Psoas muscle (tissue), 8 donors: Measurements from ENCODE around the gene TMEM150A. TPM values are rescaled to one million over a fixed set of nuclear protein-coding genes. Genes with fewer than 3 reads are reported as not detected.

Experiments used
- ATAC-seq, 4 donors: fragments of 200-7000 bp; cut with Tn5 transposase; one replicate each; pipeline ENCODE4 v1.9.1; 2020; ENCODE audit warnings: moderate library complexity in 3 of 4, mild to moderate bottlenecking in 2 of 4
- DNase-seq, 2 donors: peaks; one replicate each; pipeline ENCODE4 v3.0.0-alpha.2; 2020
- H3K27ac ChIP-seq: fragments of 200-600 bp; one replicate; pipeline ENCODE4 v1.8.0; 2022
- H3K27me3 ChIP-seq, 3 donors: fragments of 200-600 bp in 1 of 3; one replicate each; pipeline versions ENCODE4 v1.6.1 to v1.8.0; 2013 to 2022; ENCODE audit warnings: low read length in 2 of 3, mild to moderate bottlenecking in 2 of 3, moderate library complexity in 1 of 3; ENCODE audit not compliant: insufficient read depth in 3 of 3
- H3K36me3 ChIP-seq, 2 donors: fragments of 200-600 bp in 1 of 2; one replicate each; pipeline versions ENCODE4 v1.6.1 to v1.8.0; 2013 to 2022; ENCODE audit warnings: low read depth in 1 of 2, mild to moderate bottlenecking in 1 of 2, moderate library complexity in 1 of 2; ENCODE audit not compliant: insufficient read depth in 1 of 2
- H3K4me1 ChIP-seq: fragments of 200-600 bp; one replicate; pipeline ENCODE4 v1.8.0; 2022
- H3K4me3 ChIP-seq: fragments of 200-600 bp; one replicate; pipeline ENCODE4 v1.8.0; 2022; ENCODE audit warnings: mild to moderate bottlenecking
- H3K9me3 ChIP-seq: fragments of 200-600 bp; one replicate; pipeline ENCODE4 v1.8.0; 2022
- WGBS, 3 donors: extraction: QIAGEN DNeasy Blood & Tissue Kit; methylation state at CpG; one replicate each; pipeline versions ENCODE4 v1.1.6 to v1.1.7; 2013; 5-methylcytosine and 5-hydroxymethylcytosine counted together
- intact Hi-C, 2 donors: fragments of 100-400 bp; cut with DNase I; formaldehyde crosslinking; loops; one replicate each; pipeline versions ENCODE4 v1.11.0 to v1.14.2; 2022
- polyA plus RNA-seq, 3 donors: library from polyadenylated mRNA; stranded (reverse); fragments of 200-250 nt; gene quantifications; one replicate each; pipeline ENCODE4 v1.2.3, GENCODE V29; 2013
- total RNA-seq, 4 donors: library from RNA; stranded (reverse); fragmentation: NEBNext Ultra II Directional in 2 of 4; extraction: Animal tissue kit (Norgen Biotek cat#: 25700) in 2 of 4; gene quantifications; one replicate each; pipeline versions ENCODE4 v1.2.1 to v1.2.4, GENCODE V29; 2021 to 2023
- TF ChIP-seq, protein P1 (sequence below): fragments of 200-600 bp; IDR thresholded peaks from one replicate; pipeline ENCODE4 v1.8.0; 2022; ENCODE audit warnings: antibody characterized with exemption
- donor health status: healthy with polysubstance abuse.
- donor health status: DM: no; HTN: no; CAD: no; lungs with moderate emphysema.
- donor health status: Bipolar disorder and iron deficiency.
- donor health status: healthy.
- donor health status: DM: yes; HTN: yes; CAD: no.
- donor health status: DM: no; HTN: no; CAD: no.
- donor health status: DM: no; HTN: no; CAD: no.
- donor health status: DM: yes; HTN: yes; CAD: no.

TMEM150A gene
- total and polyA plus RNA-seq, 7 donors: 17.4 to 82.6 (median 33.8) TPM

DNA sequence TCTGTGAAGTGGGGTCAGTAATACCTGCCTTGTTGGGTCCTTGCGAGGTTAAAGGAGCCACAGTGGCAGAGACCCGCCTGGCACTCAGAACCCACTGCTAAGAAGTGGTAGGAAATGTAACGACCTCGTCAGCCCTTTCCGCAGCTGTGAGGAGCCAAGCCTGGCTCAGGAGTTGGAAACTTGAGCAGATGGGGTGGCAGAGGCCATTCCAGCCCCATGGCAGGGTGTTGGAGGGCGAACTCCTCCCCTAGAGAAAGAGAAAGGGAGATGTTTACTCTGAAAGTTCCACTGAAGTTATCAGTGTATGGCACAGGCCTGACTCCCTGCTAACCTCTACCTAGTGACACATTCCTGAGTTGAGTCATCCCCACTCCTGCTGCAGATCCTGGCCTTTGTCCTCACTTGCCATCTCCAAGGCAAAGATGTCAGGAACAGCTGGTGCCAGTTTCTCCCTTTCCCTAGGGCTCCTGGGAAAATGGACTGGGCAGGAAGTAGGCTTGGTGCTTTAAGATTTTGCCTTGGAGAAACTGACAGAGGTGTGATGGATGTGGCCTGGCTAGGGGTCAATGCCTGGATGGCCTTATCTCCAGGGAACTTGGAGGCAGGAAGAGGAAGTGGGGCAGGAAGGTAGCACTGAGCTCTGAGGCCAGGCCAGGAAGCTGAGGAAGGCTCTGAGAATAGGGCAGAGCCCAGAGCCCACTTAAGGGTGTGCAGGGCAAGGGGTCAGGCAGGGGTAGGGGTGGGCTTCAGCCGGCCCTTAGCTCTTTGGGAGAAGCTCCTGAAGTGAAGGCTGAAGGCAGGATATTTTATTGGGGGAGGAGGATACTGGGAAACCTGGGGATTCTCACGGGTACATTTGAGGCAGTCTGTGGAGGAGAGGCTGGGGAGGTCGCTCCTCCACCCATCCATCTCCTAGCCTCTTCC is 17.4 kb downstream of the TMEM150A start:
- WGBS, 3 donors: 13 to 23% (median 19%) methylated on average over 9 of the region's 9 CpGs
- H3K9me3 ChIP-seq: no peaks in the 10 kb centered on the region
- TF ChIP-seq, protein P1, sequence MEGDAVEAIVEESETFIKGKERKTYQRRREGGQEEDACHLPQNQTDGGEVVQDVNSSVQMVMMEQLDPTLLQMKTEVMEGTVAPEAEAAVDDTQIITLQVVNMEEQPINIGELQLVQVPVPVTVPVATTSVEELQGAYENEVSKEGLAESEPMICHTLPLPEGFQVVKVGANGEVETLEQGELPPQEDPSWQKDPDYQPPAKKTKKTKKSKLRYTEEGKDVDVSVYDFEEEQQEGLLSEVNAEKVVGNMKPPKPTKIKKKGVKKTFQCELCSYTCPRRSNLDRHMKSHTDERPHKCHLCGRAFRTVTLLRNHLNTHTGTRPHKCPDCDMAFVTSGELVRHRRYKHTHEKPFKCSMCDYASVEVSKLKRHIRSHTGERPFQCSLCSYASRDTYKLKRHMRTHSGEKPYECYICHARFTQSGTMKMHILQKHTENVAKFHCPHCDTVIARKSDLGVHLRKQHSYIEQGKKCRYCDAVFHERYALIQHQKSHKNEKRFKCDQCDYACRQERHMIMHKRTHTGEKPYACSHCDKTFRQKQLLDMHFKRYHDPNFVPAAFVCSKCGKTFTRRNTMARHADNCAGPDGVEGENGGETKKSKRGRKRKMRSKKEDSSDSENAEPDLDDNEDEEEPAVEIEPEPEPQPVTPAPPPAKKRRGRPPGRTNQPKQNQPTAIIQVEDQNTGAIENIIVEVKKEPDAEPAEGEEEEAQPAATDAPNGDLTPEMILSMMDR: no peak
- peak overlapping the region; percentile 81 for H3K4me3 ChIP-seq
- peaks cover 54% of the 10 kb centered on the region for H3K4me1 ChIP-seq
- DNase-seq (peak; percentile 45 to 61), ATAC-seq (peak; percentile 88 to 92 (median 90))
- H3K36me3 ChIP-seq: no peaks in the 10 kb centered on the region
- H3K27ac ChIP-seq: peak overlapping the region; percentile 89
- no peaks in the 10 kb centered on the region for H3K27me3 ChIP-seq
- intact Hi-C loops: loop anchor here in 1 of 2 donors (1.0 kb wide), 1 partner anchor 46 kb away; the partner anchor contains the start of gene MAT2A

- TF ChIP-seq, protein P1: no peak
- peak within 1 kb of the TSS; percentile 81 for H3K4me3 ChIP-seq
- H3K27me3 ChIP-seq: no peaks in the 10 kb centered on the region
- intact Hi-C loops: no loop called here
- peak within 1 kb of the TSS; percentile 89 for H3K27ac ChIP-seq
- no peaks in the 10 kb centered on the region for H3K9me3 ChIP-seq
- ATAC-seq: peak; percentile 36 to 66 (median 54)
- no peaks in the 10 kb centered on the region for H3K36me3 ChIP-seq
- DNase-seq: peak; percentile 56 to 70
- WGBS, 3 donors: 0 to 2% (median 1%) methylated on average over 40 to 52 of the region's 52 CpGs
- H3K4me1 ChIP-seq: peaks cover 50% of the 10 kb centered on the region
Measured at GRCh38 chr2:85584354-85584856, 18.1 kb downstream of the TMEM150A start, which contains the start of gene VAMP5. VAMP5 (plus strand) TSS chr2:85584431; CDS start chr2:85584491, 60 bp downstream.

DNA sequence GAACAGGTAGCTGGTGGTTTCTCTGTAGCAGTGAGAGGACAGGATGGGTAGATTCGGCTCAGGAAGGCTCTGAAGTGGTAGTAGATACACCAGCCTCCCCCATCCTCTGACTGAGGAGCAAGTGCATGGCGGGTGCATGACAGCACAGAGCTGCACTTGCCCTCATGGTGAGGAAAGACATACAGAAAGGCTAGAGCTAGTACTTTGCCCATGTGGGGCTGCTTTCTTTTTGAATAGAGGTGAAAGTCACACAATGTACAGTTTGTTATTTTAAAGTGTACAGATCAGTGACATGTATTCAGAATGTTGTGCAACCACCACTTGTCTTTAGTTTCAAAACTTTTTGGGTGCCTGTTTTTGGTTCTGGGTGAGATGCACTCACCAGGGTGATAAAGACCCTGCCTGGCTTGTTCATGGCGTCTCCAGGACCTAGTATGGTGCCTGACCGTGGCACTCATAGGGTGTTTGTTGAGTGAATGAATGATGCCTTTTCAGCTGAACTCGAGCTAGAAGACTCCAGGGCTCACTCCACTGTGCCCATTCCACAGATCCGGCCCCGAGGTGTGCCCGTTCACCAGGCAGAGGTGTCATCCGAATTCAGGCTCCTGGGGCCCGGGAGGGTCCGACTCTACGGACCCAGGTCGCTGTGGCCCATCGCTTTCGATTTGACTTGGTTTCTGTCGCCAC is 18.7 kb downstream of the TMEM150A start:
- Histone ChIP-seq H3K4me3 (peak overlapping the region; percentile 81), H3K4me1 (peaks cover 50% of the 10 kb centered on the region), H3K9me3 (no peaks in the 10 kb centered on the region), H3K36me3 (no peaks in the 10 kb centered on the region), H3K27ac (peak overlapping the region; percentile 89), H3K27me3 (no peaks in the 10 kb centered on the region)
- WGBS, 3 donors: 22 to 30% (median 22%) methylated on average over 16 of the region's 16 CpGs
- TF ChIP-seq, protein P1: no peak
- intact Hi-C loops: no loop called here
- ATAC-seq (no peak), DNase-seq (peak in 1 of 2 donors; percentile 29)

GRCh38 chr2:85582492-85582891 is 20.0 kb downstream of the TMEM150A start:
- peaks cover 51% of the 10 kb centered on the region for H3K4me1 ChIP-seq
- H3K4me3 ChIP-seq: no peak overlapping the region
- H3K27ac ChIP-seq: no peak overlapping the region
- no peak for ATAC-seq
- H3K36me3 ChIP-seq: no peaks in the 10 kb centered on the region
- no peaks in the 10 kb centered on the region for H3K27me3 ChIP-seq
- peak in 1 of 2 donors; percentile 17 for DNase-seq
- TF ChIP-seq, protein P1: no peak
- H3K9me3 ChIP-seq: no peaks in the 10 kb centered on the region
- 68 to 81% (median 71%) methylated on average over 1 of the region's 1 CpG for WGBS, 3 donors
- intact Hi-C loops: no loop called here
